GM13977 (cell line): ENCODE results near the gene HOXC5.
"Not testable (repeated sequence)": the region's sequence is repeated elsewhere in the genome, so short reads cannot be mapped to it uniquely, and the experiment has no call there.

Experiments used
- DNase-seq: peaks from one replicate; pipeline ENCODE4 v3.0.0; 2012; ENCODE audit warnings: low spot score
- CTCF ChIP-seq: IDR thresholded peaks from 2 replicates; pipeline ENCODE4 v1.5.1; 2012; ENCODE audit warnings: mild to moderate bottlenecking, control low read depth; ENCODE audit not compliant: insufficient read depth; ENCODE audit errors: extremely low read depth, missing control alignments
- in situ Hi-C: fragments of 300-500 bp; cut with MboI; formaldehyde crosslinking; loops from one replicate; pipeline ENCODE4 v1.12.0; 2022; ENCODE audit warnings: low sequenced_read_pairs, low pct_unique_long_range_greater_than_20kb, mixed read lengths, inconsistent platforms; ENCODE audit not compliant: unreplicated experiment

The HOXC5 gene

GRCh38 chr12:54038284-54038870 is 5.5 kb downstream of the HOXC5 start:
- in situ Hi-C loops: loop anchor here (25.0 kb wide), 1 partner anchor 101 kb away; the partner anchor contains the start of gene HOXC13
- TF ChIP-seq CTCF: no peak
- no peak for DNase-seq

GRCh38 chr12:54038871-54039414 is 6.1 kb downstream of the HOXC5 start:
- no peak for TF ChIP-seq CTCF
- in situ Hi-C loops: loop anchor here (25.0 kb wide), 1 partner anchor 102 kb away; the partner anchor contains the start of gene HOXC13
- DNase-seq: no peak

- in situ Hi-C loops: loop anchor here (25.0 kb wide), 1 partner anchor 102 kb away; the partner anchor contains the start of gene HOXC13
- no peak for TF ChIP-seq CTCF
- DNase-seq: no peak
Observed at GRCh38 chr12:54039417-54040147, 6.7 kb downstream of the HOXC5 start.

- in situ Hi-C loops: loop anchor here (25.0 kb wide), 1 partner anchor 103 kb away; the partner anchor contains the start of gene HOXC13
- no peak for DNase-seq
- TF ChIP-seq CTCF: no peak
Observed at GRCh38 chr12:54040148-54040494, 7.3 kb downstream of the HOXC5 start.

- TF ChIP-seq CTCF: no peak
- no peak for DNase-seq
- in situ Hi-C loops: loop anchor here (25.0 kb wide), 1 partner anchor 103 kb away; the partner anchor contains the start of gene HOXC13
Observed at GRCh38 chr12:54040648-54041047, 7.8 kb downstream of the HOXC5 start.

- no peak for DNase-seq
- in situ Hi-C loops: loop anchor here (25.0 kb wide), 1 partner anchor 104 kb away; the partner anchor contains the start of gene HOXC13
- no peak for TF ChIP-seq CTCF
Observed at GRCh38 chr12:54041097-54041690, 8.3 kb downstream of the HOXC5 start.

- not testable (repeated sequence) for DNase-seq
- in situ Hi-C loops: loop anchor here (25.0 kb wide), 1 partner anchor 105 kb away; the partner anchor contains the start of gene HOXC13
Observed at GRCh38 chr12:54042033-54042432, 9.2 kb downstream of the HOXC5 start.
